ENCODE data around the gene UNC45A.
"Not testable (repeated sequence)": the region's sequence is repeated elsewhere in the genome, so short reads cannot be mapped to it uniquely, and the experiment has no call there.

UNC45A gene

DNA sequence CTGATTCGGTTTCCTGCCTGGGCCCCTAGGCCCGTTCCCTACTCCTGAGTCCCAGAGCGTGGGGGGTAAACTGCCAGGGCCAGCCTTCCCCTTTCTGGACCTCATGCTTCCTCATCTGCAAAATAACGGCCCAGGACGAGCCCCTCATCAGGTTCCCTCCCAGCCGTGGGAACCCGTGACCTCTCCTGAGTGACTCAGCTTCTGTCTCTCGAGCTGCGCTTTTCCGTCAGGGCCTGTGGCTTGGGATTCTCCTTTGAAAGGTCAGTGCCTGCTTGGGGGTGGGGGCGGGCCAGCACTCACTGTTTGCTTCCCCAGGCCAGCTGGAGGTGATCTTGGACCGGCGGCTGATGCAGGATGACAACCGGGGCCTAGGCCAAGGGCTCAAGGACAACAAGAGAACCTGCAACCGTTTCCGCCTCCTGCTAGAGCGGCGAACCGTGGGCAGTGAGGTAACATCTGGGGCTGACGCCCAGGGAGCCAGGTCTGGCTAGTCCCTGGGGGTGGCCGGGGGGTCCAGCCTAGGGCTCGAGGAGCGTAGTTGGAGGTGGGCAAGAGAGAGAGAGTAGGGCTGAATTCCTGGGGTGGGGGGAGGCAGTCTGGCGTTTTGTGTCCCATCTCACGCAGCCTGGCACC is 19.2 kb upstream of the UNC45A start:
- no peak for DNase-seq (ENCODE audit: low read depth, low spot score)
- no peak overlapping the region for H3K27ac ChIP-seq

DNA sequence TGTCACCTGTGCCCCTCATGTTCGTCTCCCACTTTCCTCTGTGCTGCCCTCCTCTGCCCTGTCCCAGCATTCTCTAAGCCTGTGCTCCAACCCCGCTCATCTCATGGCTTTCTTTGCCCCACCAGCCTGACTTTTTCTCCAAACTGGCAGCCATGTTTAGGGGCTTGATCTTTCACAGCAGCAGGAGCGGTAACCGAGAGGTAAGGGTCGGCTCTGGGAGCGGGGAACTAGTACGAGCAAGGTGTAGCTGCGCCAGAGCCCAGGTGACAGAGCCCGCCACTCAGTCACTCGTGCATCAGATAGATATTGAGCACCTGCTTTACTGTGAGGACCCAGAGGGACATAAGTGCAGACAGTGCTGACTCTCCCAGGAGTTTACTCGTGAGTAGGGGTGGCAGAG is 18.6 kb upstream of the UNC45A start:
- no peak for DNase-seq (ENCODE audit: low read depth, low spot score)
- H3K27ac ChIP-seq: no peak overlapping the region

DNA sequence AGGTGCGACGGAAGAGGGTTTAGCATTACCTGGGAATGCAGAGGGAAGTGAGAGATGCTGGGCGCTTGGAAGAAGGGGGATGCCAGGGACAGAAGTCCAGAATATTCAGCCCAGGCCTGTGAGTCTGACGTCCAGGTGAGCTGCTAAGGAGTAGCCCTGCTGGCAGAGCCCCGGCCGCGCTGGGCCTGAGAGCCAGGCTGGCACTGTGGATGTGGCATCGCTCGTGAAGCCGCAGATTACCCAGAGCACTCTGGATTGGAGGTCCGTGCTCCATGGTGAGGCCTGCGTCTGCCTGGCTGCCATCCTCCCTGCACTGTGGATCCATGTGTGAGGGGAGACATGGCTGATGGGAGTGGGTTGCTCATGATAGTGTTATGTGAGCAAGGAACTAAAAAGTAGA is 17.5 kb upstream of the UNC45A start:
- H3K27ac ChIP-seq: no peak overlapping the region
- no peak for DNase-seq (ENCODE audit: low read depth, low spot score)

DNA sequence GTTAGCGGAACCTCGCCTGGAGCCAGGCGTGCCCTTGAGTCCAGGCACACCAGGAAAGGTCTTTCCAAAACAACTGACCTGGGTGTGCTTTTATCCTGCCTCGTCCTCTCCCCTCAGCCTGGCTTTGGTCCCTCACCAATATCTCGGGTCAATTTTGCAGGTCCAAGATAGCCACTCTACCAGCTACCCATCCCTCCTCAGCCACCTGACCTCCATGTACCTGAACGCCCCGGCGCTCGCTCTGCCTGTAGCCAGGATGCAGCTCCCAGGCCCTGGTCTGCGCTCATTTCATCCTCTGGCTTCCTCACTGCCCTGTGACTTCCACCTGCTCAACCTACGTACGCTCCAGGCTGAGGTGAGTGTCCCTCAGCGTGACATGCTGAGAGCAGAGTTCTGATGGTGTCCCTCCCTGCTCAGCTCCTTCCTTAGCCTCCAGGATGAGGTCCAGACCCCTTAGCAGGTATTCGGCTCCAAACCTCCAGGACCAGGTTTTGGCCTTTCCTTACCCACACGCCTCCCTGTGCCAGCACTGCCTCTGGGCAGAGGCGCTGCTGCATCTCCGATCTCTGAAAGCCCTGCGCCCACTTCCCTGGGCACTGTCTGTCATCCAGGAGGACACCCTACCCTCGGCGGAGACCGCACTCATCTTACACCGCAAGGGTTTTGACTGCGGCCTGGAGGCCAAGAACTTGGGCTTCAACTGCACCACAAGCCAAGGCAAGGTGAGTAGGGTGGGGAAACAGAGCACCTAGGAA is 16.9 kb upstream of the UNC45A start:
- H3K27ac ChIP-seq: no peak overlapping the region
- DNase-seq (ENCODE audit: low read depth, low spot score): no peak

DNA sequence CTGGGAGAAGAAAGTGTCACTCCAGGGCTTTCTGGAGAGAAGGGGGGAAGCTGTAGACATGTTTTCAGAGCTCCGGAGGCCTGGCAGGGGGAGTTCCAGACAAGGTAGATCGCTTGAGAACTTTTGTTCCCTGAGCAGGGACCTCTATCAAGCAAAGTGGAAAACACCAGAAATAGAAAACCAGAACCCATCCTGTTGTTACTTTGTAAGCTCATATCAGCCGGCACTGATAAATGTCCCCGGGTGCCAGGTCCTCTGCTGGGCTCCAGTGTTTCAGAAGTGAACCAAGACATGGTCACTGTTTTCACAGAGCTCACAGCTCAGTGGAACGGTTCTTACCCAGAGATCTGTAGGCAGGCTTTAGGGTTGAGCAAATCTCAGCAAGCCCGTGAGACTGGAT is 16.2 kb upstream of the UNC45A start:
- no peak overlapping the region for H3K27ac ChIP-seq
- no peak for DNase-seq (ENCODE audit: low read depth, low spot score)

DNA sequence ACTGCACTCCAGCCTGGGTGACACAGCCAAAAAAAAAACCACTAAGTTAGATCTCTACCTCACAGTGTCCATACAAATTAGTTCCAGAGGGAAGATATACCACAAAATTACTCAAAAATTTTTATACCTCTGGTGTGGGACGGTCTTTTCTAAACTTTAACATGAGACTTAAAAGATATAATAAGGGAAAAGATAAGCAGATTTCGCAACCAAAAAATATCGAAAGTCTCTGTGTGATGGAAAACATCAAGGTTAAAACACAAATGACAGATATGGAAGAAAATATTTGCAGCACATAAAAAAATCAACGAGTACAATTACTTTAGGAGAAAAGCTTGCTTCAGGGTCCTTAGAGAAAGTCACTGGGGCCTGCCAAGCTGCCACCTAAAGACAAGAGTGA is 13.2 kb upstream of the UNC45A start:
- no peak overlapping the region for H3K27ac ChIP-seq

DNA sequence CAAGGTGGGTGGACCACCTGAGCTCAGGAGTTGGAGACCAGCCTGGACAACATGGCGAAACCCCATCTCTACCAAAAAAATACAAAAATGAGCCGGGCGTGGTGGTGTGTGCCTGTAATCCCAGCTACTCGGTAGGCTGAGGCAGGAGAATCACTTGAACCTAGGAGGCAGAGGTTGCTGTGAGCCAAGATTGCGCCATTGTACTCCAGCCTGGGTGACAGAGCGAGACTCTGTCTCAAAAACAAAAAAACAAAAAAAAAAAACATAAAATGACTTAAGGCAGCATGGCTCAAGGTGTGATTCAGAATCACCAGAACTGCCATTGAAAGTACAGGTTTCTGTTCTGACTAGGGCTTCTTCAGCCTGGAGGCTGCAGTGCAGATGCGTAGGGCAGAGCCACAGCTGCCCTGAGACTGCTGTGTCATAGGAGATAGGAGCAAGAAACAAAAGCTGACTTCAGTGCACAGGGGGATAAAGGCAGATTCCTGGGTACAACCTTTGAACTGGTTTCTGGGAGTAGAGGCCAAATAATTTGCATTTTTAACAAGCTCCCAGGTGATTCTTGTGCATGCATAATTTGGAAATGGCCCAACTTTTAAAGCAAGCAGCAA is 12.3 kb upstream of the UNC45A start:
- DNase-seq (ENCODE audit: low read depth, low spot score): not testable (repeated sequence)

More for the DNA sequence above, 13.2 kb upstream of the UNC45A start:
- no peak for DNase-seq (ENCODE audit: low read depth, low spot score)

DNA sequence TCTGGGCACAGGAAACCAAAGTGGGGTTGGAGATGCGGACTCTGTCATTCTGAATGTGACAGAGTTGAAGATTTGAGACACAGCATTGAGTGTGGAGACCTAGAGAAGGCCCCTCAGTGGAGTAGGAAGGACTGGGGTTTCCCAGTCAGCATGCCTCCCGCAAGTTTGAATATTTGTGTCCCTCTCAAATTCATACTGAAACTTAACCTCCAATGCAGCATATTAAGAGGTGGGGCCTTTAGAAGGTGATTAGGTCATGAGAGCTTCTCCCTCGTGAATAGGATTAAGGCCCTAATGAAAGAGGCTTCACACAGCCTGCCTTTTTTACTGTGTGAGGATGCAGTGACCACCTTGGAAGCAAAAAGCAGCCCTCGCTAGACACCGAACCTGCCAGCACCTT is 10.7 kb upstream of the UNC45A start:
- no peak for DNase-seq (ENCODE audit: low read depth, low spot score)
- H3K27ac ChIP-seq: no peak overlapping the region

More for the DNA sequence above, 12.3 kb upstream of the UNC45A start:
- H3K27ac ChIP-seq: not testable (repeated sequence)

DNA sequence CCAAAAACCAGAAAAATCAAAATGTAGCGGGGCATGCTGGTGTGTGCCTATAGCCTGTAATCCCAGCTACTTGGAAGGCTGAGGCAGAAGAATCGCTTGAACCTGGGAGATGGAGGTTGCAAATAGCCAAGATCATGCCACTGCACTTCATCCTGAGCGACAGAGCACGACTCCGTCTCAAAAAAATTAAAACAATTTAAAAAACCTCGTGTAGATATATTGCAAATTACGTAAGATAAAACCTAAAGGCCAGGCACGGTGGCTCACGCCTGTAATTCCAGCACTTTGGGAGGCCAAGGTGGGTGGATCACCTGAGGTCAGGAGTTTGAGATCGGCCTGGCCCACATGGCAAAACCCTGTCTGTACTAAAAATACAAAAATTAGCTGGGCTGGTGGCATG is 8.3 kb upstream of the UNC45A start:
- H3K27ac ChIP-seq; DNase-seq (ENCODE audit: low read depth, low spot score): not testable (repeated sequence)

DNA sequence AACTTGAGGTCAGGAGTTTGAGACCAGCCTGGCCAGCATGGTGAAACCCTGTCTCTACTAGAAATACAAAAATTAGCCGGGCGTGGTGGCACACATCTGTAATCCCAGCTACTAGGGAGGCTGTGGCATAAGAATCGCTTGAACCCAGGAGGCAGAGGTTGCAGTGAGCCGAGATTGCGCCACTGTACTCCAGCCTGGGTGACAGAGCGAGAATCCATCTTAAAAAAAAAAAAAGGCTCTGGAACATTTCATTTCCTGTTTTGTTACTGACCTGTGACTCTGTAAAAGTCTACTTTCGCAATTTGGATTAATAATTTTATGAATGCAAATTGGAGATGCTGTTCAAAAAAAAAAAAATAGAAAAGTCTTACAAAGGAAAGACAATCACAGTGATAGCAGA is 7.0 kb upstream of the UNC45A start:
- not testable (repeated sequence) for H3K27ac ChIP-seq; DNase-seq (ENCODE audit: low read depth, low spot score)

DNA sequence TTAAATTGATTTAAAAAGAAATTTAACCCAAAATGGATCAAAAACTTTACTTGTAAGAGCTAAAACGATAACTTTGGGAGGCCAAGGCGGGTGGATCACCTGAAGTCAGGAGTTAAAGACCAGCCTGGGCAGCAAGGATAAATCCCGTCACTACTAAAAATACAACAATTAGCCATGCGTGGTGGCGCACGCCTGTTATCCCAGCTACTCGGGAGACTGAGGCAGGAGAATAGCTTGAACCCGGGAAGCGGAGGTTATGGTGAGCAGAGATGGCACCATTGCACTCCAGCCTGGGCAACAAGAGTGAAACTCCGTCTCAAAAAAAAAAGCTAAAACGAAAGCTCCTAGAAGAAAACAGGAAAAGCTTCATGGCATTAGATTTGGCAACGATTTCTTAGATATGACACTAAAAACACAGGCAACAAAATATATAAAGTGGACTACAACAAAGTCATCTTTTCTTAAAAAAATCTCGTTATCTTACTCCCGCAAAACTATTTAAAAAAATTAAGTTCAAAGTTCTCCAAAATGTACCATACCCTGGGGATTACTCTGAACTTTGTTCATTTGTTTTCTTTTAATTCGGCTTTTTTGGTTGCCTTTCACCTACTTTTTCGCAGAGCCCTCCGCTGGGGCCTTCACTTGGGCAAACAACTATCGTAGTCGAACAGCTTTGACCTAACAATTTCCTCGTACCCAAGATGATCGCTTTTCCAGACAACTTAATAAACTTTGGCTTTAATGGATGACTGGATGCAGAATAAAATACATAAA is 5.7 kb upstream of the UNC45A start:
- no peak for DNase-seq (ENCODE audit: low read depth, low spot score)
- peak overlapping the region; percentile 77 for H3K27ac ChIP-seq

DNA sequence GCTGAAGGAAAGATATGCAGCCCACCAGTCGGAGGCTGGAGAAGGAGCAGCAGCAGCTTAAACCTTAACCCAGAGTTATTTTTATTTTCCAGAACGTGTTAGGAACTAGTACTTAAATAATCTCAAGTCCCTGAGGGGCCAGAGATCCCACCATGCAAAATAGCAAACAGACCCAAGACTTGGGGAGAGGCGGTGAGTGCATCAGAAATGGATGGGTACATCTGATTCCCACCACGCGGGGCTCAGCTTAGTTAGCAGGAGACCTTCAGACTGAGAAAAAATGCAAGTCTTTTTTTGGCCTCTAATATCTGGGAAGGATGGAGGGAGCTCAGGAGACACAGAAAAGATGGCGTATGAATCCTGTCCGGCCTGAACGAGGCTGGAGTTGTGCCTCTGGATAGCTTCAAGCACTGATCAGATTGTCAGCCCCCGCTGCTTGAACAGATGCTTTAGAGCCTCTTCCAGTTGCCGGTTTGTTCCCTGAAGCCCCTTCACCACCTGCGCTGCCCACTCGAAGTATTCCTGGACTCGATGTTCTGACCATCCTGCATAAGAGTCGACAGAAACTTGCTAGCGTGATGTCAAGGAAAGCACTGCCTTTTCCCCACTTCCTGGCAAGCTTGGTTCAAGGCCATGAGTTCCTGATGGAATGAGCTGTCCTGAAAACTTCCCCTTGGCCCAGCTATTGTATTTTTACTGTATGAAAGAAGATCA is 4.1 kb upstream of the UNC45A start:
- DNase-seq (ENCODE audit: low read depth, low spot score): no peak

DNA sequence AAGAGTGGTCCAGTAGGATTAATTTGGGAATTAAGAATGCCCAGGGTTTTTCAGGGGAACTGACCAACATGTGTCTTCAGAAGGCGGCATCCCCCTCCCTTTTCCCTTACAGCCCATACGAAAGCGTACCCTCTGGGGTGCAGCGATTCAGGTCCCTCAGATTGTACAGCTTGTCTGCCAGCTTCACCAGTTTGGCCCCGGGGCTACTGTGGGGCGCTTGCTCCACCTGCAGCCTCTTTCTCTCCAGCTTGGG is 3.6 kb upstream of the UNC45A start:
- DNase-seq (ENCODE audit: low read depth, low spot score): no peak
- H3K27ac ChIP-seq: peak overlapping the region; percentile 77

More for the DNA sequence above, 4.1 kb upstream of the UNC45A start:
- H3K27ac ChIP-seq: peak overlapping the region; percentile 77

DNA sequence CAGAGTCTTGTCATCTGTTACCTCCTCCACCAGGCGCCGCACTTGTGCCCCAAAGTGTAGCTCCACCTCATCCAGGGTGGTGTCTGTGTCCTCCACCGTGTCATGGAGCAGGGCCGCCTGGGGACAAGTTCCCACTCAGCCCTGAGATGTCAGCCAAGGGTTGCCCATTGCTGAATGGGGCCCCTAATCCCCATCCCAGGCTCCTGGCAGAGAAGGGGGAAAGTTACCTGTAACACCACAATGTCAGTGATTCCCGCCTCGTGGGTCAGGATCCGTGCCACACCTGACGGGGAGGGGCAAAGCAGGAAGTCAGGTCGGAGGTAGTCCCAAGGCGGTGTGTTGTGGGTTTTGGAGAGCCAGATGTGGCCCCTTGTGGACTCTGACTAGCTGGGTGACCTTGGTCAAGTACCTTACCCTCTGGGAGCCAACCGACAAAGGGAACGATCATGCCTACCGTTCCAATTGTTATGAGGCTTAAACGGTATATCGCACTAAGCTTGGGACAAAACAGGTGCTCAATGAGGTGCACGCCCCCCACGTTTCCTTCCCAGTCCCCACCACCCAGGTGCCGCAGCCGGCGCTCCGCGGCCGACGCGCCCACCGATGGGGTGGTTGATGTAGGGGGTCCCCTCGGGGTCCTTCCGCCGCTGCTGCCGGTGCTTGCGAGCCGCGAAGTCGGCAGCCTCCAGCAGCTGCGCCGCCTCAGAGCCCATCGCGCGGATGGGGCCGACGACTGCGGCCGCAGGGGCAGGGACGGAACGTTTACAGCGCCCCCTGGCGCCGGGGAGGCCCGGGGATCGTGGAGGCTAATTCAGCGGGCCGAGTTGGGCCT is 3.0 kb upstream of the UNC45A start, which contains the start of gene HDDC3:
TSS of gene HDDC3 (minus strand) at position 722 of the 832 bp plus-strand sequence. CDS start at position 713, 9 bp downstream.
- H3K27ac ChIP-seq: peak within 1 kb of the TSS; percentile 77
- no peak for DNase-seq (ENCODE audit: low read depth, low spot score)

DNA sequence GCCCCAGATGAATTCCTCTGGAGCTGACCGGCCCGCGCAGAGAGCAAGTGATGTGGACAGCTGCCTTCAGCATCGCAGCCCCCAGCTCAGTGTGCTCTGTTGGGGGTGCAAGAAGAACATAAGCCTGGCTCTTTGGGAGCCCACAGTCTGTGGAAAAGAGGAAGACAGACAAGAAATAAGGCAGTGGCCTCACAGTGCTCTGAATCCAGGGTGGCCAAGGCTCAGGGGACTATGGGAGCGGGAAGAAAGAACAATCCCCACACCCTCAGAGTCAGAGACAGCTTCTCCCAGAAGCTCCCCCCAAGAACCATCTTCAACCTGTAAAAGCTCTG is 2.5 kb upstream of the UNC45A start:
- no peak for DNase-seq (ENCODE audit: low read depth, low spot score)
- peak overlapping the region; percentile 77 for H3K27ac ChIP-seq

DNA sequence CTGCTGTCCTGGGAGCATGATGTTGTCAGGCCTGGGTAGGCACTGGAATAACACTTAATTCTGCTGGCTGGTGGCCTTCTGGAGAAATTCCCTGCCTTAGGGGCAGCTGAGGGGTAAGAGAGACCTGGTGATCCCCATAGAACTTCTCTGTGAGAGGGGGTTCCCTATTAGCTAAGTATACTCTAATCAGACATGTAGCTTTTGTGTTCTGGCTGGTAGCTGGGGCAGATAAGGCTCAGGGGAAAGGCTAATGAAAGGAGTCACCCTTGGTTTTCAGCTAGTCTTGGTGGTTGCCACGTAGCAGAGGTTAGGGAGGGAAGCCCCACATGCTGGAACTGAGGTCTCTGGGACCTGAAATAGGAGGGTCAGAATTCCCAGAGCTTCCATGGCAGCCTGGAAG is 1.8 kb upstream of the UNC45A start:
- DNase-seq (ENCODE audit: low read depth, low spot score): no peak
- no peak overlapping the region for H3K27ac ChIP-seq

DNA sequence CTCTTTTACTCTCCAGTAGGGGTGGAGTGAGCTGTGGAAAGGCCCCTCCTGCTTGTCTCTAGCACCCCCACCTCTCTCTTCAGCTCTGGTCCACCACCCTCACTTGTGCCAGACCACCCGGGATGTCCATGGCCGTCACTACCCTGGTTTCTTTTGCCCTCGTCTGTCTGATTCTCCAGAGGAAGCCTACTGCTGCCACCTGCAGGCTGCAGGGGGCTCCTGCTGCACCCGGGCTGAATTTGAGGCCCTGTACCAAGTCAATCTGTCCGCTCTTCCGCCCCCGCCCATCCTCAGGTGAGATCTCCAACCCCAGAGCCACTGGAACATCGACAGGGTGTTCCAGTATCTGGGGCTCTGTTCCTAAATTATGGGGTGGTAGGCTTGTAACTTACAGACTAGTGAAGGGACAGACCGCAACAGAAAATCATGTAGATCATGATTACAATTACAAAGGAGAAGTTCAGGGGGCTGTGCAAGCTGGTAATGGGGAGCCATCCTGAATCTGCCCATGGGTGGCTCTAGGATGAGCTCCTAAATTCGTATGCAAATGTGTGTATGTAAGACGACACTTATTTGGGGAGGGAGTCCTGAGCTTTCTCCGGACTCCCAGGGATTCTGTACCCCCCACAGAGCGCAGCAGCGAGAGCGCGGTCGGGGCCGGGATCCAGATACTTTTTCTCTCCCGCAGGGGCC is 683 bp upstream of the UNC45A start:
- no peak for DNase-seq (ENCODE audit: low read depth, low spot score)
- H3K27ac ChIP-seq: peak overlapping the region; percentile 44

DNA sequence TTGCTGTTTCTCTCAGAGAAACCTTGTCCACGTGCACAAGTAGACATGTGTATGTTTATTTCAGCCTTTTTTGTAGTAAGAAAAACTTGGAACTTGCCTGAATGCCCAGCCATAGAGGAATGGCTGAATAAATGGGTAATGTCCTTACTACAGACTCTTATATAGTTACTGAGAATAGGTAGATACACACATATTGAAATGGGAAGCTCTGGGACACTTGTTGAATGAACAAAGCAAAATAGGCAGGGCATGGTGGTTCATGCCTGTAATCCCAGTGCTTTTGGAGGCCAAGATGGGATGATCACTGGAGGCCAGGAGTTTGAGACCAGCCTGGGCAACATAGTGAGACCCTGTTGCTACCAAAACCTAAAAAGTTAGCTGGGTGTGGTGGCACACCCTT is 1.7 kb downstream of the UNC45A start:
- H3K27ac ChIP-seq: no peak overlapping the region
- no peak for DNase-seq (ENCODE audit: low read depth, low spot score)

DNA sequence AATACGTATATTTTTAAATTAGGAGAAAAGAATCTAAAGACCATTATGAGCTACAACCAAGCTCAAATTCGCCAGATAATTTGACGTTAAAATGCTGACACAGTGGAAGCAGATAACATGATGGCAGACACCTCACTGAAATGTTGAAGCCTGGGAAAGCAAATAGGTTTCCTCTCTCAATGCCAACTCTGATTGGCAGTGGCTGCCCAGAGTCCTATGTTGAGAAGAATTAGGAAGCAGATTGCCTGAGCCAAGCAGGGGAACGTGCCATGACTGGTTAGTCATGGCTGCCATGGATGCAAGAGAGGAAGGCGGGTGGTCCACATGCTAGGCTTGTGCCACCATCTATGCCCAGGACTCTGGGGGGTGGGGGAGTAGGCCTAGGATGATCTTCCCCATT is 3.2 kb downstream of the UNC45A start:
- no peak overlapping the region for H3K27ac ChIP-seq
- no peak for DNase-seq (ENCODE audit: low read depth, low spot score)

All from epithelial cell of prostate (primary cell).